HG02852 (cell line): Measurements from ENCODE around the gene MRPL33.
"Not testable (repeated sequence)": the region's sequence is repeated elsewhere in the genome, so short reads cannot be mapped to it uniquely, and the experiment has no call there.

ENCODE experiments used
- ATAC-seq: cut with Tn5 transposase; IDR thresholded peaks from one replicate; pipeline ENCODE4 v1.9.1; 2021; ENCODE audit warnings: mild to moderate bottlenecking, moderate library complexity; ENCODE audit not compliant: unreplicated experiment

The MRPL33 gene

DNA sequence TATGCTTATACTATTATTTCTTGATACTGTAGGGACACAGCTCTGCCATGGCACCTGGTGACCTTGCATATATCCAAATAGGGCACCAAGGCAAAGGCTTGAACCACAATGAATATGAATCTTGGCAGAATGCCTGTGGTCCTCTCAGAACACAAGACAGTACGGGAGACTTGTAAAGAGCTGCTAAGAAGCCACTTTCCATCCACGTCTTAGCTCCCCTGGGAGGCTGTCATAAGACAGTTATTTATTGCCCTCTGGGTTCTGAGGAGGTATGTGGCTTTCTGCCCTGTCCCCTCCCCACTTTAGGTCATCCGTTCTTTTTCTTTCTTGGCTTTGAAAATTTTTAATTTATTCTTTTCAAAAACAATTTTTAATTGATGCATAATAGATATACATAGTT, 29.8 kb upstream of the MRPL33 start:
- ATAC-seq: no peak

DNA sequence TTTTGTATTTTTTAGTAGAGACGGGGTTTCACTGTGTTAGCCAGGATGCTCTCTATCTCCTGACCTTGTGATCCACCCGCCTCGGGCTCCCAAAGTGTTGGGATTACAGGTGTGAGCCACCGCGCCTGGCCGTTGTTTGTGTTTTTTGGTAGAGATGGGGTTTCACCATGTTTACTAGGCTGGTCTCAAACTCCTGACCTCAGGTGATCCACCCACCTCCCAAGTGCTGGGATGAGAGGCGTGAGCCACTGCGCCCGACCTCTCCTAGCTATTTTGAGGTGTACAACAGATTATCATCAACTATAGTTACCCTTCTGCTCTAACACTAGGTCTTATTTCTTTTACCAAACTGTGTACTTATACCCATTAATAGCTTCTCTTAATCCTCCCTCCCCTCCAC, 28.9 kb upstream of the MRPL33 start:
- no peak for ATAC-seq

DNA sequence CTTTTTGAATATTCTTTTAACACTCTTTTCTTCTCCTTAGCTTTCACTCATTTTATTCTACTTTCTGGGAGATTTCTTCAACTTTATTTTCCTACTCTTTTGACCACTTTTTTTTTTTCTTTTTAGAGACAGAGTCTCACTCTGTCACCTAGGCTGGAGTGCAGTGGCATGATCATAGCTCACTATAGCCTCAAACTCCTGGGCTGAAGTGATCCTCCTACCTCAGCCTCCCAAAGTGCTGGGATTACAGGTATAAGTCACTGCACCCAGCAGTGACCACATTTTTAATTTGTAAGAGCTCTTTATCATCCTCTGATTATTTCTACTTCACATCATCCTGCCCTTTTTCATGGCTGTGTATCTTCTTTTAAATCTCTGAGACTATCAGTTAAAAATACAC, 26.0 kb upstream of the MRPL33 start:
- not testable (repeated sequence) for ATAC-seq

DNA sequence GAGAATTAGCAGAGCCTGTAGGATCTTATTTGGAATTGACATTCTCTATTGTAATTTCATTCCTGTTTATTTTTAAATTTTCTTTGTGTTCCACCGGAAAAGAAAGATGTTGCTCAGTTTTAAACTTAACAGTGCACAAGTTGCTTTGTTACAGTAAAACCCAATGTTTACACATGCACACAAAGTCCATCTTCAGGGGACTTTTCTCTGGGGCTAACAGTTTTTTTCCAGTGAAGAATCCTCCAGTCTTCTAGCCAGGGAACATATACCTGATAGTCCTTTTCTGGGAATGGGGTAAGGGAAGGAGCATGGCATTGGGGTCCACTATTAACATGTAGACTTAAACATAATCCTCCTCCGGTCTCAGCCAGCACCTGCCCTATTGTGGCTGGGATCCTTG, 25.2 kb upstream of the MRPL33 start:
- ATAC-seq: no peak

DNA sequence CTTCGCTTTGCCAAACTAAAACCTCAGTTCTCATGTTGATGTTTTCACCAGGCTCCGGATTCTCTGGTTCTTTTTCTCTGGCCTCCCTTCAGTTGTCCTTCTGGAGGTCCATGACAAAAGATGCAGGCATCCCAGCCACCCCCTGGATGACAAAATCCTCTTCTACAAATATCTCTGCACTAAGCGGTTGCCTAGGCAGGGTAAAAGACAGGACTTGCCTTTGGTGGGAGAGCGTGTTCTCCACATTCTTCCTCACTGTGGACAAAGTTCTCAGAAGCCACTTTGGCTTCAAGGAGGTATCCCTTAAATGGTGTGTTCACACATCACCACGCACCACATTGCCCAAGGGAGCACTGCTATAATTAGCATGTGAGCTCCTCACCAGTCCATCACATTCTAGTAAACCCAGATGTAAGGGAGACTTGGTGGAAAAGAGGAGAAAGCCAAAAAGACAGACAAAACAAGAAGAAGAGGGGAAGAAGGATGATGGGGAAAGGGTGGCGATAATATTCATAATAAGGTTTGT, 23.6 kb upstream of the MRPL33 start:
- no peak for ATAC-seq

DNA sequence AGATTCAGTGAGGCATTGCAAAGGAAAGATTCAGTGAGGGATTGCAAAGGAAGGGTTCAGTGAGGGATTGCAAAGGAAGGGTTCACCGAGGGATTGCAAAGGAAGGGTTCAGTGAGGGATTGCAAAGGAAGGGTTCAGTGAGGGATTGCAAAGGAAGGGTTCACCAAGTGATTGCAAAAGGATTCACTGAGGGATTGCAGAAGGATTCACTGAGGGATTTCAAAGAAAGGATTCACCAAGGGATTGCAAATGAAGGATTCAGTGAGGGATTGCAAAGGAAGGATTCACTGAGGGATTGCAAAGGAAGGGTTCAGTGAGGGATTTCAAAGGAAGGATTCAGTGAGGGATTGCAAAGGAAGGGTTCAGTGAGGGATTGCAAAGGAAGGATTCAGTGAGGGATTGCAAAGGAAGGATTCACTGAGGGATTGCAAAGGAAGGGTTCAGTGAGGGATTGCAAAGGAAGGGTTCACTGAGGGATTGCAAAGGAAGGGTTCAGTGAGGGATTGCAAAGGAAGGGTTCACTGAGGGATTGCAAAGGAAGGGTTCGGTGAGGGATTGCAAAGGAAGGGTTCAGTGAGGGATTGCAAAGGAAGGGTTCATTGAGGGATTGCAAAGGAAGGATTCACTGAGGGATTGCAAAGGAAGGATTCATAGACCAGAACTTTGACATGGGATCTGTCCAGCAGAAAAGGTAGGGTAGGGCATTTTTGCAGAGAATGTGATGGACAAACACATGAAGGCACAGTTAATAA, 22.5 kb upstream of the MRPL33 start:
- ATAC-seq: not testable (repeated sequence)

DNA sequence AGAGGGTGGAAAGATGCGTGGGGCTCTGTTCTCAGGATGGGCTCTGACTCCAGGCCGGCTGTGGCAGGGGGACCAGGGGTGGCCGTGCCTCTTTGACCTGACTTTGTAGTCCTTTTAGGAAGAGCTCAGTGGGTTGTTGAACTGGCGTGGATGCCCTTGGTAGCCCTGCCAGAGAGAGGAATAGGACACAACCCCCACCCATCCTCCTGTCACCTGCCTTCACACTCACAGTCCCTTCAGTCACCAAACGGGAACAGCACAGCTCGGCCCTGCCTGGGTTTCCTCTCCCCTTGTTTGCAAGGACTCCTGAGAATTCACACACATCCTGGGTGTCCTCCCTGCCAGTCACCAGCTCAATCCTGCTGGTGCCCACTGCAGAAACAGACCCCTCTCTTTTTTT, 20.1 kb upstream of the MRPL33 start:
- ATAC-seq: no peak

DNA sequence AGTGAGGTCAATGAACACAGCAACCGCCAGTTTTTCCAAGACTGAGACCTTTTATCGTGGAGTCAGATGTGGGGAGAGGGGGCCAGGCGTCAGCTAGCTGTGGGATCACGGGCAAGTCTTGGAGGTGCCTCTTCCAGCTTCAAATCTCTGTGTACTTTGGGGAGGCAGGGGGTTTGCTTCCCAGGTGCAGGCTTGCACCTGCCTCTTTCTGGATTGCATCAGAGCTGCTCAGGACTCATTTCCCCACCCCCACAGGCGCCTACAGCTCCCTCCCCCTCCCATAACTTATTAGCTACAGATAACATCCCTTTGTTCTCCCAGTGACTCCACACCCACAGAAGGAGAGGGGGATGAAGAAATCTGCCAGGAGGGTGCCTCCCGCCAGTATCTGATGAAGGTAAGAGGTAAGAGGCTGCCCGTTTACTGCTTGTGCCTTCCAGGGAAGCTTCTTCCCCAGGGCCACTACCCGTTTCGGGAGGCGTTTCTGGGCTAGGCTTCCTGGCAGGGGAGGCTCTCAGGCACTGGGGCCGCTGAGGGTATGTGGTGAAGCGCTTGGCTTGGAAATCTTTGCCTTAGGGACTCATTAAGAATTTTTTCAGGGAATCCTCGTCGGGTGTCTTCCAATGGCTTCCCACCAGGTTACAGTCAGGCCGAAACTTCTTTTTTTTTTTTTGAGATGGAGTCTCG, 18.8 kb upstream of the MRPL33 start:
- ATAC-seq: no peak

DNA sequence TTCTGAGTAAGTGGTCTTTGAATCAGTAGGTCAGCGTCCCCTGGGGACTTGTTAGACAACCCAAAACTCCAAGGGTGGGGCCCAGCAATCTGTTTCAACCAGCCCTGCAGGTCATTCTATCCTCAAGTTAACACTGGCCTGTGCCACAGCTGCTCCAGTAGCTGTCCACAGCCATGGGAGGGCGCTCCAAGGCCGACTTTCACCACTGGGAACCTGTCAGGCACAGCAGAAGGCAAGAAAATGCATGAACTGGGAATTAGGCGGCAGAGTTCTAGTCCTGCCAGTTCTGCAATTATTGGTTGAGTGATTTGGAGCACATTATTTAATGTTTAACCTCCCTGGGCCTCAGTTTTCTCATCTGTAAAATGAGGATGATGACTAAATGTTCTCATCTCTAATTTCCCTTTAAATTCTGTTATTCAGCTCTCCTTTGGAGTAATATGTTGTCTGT, 17.4 kb upstream of the MRPL33 start:
- ATAC-seq: no peak

DNA sequence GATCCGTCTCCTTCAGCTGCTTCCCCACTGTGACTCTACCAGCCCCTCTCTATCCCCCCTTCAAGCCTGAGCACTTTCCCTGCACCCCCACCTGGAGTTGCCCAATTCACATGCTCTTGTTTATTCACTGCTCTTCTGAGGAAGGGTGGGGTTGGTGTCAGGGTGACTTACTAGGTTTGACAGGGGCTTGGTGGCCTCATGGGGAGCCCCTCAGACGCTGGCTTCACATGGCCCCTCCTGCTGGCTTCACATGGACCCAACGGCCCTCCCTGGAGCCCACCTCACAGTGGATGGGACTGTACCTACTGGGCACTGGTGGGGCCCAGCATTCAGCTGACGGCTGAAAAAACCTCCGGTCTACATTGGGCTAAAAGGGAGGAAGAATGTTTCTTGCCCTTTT, 16.7 kb upstream of the MRPL33 start:
- ATAC-seq: no peak

DNA sequence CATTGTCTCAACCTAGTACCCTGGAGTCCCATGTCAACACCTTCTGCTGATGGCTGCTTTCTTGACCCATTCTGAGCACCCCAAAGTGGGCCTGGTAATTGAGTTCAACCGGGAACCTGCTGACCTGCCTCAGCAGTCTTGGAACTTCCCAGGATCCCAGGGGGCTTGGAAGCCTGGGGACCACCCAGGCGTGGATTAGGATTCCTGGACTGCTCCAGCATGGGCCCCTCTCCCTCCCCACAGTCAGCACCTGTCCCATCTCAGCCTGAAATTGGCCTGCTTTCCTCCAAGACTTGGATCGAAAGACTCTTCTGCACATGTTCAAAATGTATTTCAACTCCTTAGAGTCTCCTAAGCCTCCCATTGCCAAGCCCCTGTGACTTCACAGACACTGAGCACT, 15.4 kb upstream of the MRPL33 start:
- ATAC-seq: no peak

DNA sequence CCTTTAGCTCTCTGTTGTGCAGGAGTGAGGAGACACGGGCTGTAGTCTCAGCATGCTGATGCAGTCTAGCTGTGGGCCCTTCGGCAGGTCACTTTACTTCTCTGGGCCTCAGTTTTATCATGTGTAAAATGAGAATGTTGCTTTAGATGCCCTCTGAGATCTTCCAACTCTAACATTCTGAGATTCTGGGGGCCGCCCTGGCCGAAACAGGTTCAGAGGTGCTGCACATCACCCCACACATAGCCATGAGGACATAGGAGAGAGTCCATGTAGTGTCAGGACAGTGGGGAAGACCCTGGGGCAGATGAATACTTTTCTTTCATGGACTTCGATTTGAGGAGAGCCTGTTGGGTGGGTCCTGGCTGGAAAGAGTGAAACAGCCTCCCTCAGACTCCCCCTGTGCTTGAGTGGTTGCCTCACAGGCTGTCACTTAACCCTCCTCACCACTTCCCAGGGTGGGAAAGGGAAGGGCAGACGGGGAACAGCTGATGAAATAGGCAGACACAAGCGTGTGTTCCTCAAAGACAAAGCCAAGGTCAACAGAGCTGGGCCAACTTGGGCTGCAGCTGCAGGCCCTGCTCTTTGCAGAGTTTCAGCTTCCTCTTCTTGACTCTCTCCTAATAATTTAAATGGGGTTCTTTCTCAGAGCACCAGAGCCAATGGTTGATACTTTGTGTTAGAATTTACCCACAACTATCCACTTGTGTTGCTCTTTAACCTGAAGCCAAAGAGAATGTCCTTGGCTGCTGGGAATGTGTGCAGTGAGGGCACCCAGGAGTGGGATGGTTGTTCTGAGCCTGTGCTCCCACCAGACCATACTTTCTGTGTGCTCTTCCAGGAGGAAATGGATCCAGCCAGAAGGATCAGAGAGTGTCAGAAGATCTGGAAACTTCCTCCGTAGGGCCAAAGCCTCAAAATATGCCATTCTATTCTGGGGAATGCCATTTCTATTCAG, 14.7 kb upstream of the MRPL33 start:
- no peak for ATAC-seq

DNA sequence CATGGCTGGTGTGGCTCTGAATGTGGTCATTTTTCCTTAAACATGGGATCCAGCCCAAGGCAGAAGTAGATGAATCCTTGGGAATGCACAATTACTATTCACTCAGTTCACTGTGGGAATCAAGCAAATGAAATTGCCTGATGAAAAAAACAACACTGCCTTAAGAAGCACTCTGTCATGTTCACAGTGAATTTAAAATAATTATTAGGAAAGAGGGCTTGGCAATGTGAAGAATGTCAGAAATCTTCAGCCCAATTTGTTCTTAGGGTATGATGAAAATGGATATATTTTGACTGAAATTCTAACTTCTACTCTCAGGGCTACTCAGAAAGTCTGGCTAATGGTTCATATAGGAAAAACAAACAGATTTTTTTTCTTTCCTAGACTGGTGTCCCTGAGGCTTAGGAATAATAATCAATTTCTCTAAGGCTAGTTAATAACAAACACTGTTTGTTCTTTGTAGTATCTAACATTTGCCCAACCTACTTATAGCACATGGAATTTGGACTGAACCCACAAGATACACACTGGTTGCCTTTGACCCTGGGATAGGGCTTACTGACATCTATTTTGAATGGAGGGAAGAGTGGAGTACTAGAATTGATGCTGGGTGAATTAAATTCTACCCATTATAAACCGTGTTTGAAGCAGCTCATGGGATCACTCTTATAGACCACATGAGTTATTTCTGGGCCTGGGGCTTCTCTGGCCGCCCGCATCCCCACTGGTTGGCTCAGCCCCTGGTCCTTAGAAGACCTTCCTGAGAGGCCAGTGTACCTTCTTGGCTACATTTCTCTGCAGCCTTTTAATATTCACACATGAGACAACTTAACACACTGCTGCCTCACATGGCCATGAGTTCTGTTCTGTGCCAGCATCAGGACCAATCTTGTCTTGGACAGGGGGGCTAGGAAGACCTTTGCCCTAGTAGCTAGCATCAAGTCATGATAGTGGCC, 8.3 kb upstream of the MRPL33 start:
- ATAC-seq: no peak

DNA sequence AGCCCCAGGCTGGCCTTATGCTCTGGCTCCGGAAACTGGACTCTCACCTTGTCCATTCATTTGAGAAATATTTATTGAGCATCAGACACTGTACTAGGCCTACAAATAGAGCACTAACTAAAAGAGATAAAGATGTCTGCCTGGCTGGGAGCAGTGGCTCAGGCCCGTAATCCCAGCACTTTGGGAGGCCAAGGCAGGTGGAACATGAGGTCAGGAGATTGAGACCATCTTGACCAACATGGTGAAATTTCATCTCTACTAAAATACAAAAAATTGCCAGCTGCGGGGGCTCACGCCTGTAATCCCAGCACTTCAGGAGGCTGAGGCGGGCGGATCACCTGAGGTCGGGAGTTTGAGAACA, 7.6 kb upstream of the MRPL33 start:
- no peak for ATAC-seq

DNA sequence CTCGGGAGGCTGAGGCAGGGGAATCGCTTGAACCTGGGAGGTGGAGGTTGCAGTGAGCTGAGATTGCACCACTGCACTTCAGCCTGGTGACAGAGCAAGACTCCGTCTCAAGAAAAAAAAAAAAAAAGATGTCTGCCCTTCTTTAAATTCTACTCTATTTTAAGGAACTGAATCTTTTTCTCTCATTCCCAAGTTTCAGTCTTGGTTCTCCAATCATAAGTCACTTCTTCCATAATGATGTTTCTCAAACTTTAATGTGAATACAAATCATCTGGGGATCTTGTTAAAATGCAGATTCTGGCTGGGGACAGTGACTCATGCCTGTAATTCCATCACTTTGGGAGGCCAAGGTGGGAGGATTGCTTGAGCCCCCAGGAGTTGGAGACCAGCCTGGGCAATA, 7.0 kb upstream of the MRPL33 start:
- not testable (repeated sequence) for ATAC-seq

DNA sequence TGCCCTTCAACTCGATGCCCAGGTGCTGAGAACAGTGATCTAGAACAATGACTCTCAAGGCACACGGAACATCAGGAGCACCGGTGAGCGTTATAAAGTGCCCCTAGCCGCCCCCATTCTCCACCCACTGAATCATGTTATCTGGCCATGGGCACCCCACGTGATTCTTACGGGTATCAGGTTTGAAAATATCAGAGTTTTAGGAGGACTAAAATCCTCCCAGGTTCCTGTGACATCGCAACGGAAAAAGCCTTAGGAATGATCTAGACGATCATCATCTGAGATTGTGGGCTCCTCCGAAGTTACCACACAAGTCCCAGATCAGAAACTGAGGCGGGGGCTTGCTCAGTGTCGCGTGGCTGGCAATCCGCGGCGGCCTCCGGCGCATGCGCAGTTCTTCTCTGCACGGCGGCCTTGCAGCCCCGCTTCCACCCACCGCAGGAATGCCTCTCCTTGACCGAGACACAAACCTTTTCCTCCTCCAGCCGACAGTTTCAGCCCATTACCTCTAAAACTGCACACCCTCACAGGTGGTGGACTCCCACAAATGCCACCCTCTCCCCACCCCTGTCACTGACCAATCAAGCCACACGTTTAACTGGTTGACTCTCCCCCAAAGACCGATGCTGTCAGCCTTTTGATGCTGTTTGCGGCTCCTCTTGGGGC, 5.8 kb upstream of the MRPL33 start:
- ATAC-seq: no peak

DNA sequence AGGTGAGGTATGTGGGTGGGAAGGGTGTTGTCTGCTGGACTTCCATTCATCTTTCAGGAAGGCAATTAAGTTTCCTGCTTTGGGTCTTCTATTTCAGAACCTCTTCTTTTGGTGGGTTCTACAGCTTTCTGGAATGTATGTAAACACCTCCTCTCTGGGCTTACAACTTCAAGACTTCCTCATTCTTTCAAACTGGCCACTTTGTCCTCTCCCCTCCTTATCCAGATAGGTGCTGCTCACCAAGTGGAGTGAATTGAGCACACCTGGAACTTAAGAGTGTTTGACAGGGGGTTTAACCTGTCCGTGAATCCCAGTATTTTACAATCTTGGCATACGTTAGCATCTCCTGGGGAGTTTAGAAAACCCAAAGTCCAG, 5.2 kb upstream of the MRPL33 start:
- no peak for ATAC-seq

DNA sequence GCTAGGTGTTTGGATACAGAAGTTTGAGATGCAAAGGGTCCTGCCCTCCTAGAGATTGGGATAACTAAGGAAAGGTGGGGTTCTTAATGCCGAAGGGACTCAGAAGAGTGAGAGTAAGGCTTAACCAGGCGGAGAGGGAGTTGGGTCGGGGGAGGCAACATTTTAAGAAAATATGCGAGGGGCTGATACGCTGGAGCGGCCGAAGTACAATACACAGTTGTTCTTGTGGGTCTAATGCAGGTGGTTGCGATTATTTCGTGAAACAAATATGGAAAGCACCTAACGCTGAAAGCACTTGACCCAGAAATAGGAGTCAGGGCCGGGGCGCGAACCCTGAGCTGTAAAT, 344 bp upstream of the MRPL33 start:
- ATAC-seq: peak; percentile 22

DNA sequence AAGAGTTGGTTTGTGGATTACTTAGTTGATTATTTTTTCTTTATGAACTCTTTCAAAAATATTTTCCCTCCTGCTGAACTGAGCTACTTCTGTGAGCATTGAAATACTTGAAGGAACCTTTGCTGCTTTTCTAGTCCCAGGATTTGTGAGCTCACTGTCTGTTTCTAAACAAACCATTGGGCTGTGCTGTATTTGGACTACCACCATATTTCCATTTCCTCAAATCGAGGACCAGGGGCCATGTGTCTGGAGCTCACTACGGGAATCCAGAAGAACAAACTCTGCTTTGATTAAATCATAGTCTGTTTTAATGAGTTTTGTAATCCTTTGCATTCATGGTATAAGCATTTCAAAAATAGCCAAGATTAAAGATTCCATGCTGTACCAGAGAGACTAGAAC, 1.3 kb downstream of the MRPL33 start:
- ATAC-seq: no peak

DNA sequence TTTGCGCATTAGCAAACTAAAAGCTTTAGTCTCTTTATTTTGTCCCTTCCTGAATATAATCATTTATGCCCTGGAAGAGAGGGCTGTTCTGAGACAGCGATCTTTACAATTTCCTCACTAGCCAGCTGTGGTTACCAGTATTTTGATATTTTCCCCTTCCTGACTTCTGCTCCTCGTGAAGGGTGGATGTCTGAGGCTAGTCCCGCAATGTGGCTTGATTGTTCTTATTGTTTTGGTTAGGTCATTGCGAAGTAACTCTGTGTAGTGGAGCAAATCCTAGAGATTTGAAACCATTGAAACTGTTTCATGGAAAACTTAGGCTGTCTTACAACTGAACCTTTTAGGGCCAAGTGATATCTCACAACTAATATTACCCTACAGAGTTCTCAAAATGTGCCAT, 2.4 kb downstream of the MRPL33 start:
- no peak for ATAC-seq
